Panc1 (cell line): ENCODE results near the gene DDX46. TPM values are rescaled to one million over a fixed set of nuclear protein-coding genes. Genes with fewer than 3 reads are reported as not detected.

Experiments
- ATAC-seq: fragments of 200-7000 bp; cut with Tn5 transposase; 2 replicates; pipeline ENCODE4 v1.9.1; 2020; ENCODE audit warnings: mild to moderate bottlenecking, moderate library complexity
- BruUV-seq: library from RNA; stranded (reverse); fragments of 400-500 nt; replicated peaks from 2 replicates; lab custom pipeline; 2021; lab: Mats Ljungman, UMichigan
- CTCF ChIA-PET: fragments of 300-600 bp; sonication (Branson Sonifier 250); formaldehyde crosslinking; loops from one replicate; lab custom pipeline; 2022; ENCODE audit warnings: antibody characterized with exemption; lab: Charles Lee
- POLR2A ChIA-PET: fragments of 300-600 bp; sonication (Branson Sonifier 250); formaldehyde crosslinking; loops from one replicate; lab custom pipeline; 2022; ENCODE audit warnings: antibody characterized with exemption; lab: Charles Lee
- DNase-seq: peaks from one replicate; pipeline ENCODE4 v3.0.0-alpha.2; 2010; ENCODE audit warnings: low read depth, low spot score
- H3K27ac ChIP-seq: 2 replicates; pipeline ENCODE4 v1.5.1; 2011; ENCODE audit warnings: mild to moderate bottlenecking, low read length, inconsistent platforms
- H3K27me3 ChIP-seq: fragments of 200-500 bp; sonication (Bioruptor generic); 2 replicates; pipeline ENCODE4 v1.6.0; 2014; ENCODE audit warnings: low read length, inconsistent platforms; ENCODE audit not compliant: control insufficient read depth, insufficient read depth
- H3K36me3 ChIP-seq: fragments of 200-500 bp; sonication (Bioruptor generic); 2 replicates; pipeline ENCODE4 v1.5.1; 2014; ENCODE audit warnings: inconsistent platforms, mild to moderate bottlenecking, low read length, moderate library complexity; ENCODE audit not compliant: control insufficient read depth, insufficient read depth
- H3K4me1 ChIP-seq: 2 replicates; pipeline ENCODE4 v1.5.1; 2011; ENCODE audit warnings: inconsistent platforms, mild to moderate bottlenecking, low read length, moderate library complexity; ENCODE audit not compliant: control insufficient read depth, insufficient read depth
- H3K4me3 ChIP-seq, 2 experiments: 2 replicates each; pipeline ENCODE4 v1.5.1; 2011 to 2012; ENCODE audit warnings: low read depth in 2 of 2, low read length in 2 of 2, mild to moderate bottlenecking in 2 of 2, inconsistent platforms in 1 of 2, moderate library complexity in 1 of 2
- H3K9me3 ChIP-seq: fragments of 200-500 bp; sonication (Bioruptor generic); 2 replicates; pipeline ENCODE4 v1.5.1; 2014; ENCODE audit warnings: low read depth, mild to moderate bottlenecking, inconsistent platforms, low read length, moderate library complexity; ENCODE audit not compliant: control insufficient read depth, insufficient read depth
- CTCF ChIP-seq: fragments of 450-650 bp; IDR thresholded peaks from 2 replicates; pipeline ENCODE4 v1.5.1; 2017; ENCODE audit warnings: mild to moderate bottlenecking
- POLR2AphosphoS5 ChIP-seq: IDR thresholded peaks from 2 replicates; pipeline ENCODE4 v1.6.1; 2012; ENCODE audit warnings: mild to moderate bottlenecking, low read depth, low read length, moderate library complexity
- REST ChIP-seq, 2 experiments: IDR thresholded peaks; 2 replicates each; pipeline ENCODE4 v1.6.1; 2011 to 2012; ENCODE audit warnings: low read depth in 2 of 2, control low read depth in 1 of 2, low read length in 1 of 2, mild to moderate bottlenecking in 1 of 2, moderate library complexity in 1 of 2; ENCODE audit not compliant: insufficient read depth in 1 of 2
- SIN3A ChIP-seq: IDR thresholded peaks from 2 replicates; pipeline ENCODE4 v1.6.1; 2012; ENCODE audit warnings: low read depth, mild to moderate bottlenecking, low read length, moderate library complexity, borderline replicate concordance; ENCODE audit not compliant: insufficient read depth
- TCF7L2 ChIP-seq: IDR thresholded peaks from 2 replicates; pipeline ENCODE4 v1.6.1; 2011; ENCODE audit warnings: mild to moderate bottlenecking, low read depth, low read length, inconsistent platforms
- in situ Hi-C: cut with HindIII; loops from 2 replicates; pipeline ENCODE4 v1.10.0; 2016; ENCODE audit warnings: low sequenced_read_pairs, low pct_unique_long_range_greater_than_20kb
- intact Hi-C: fragments of 100-400 bp; cut with micrococcal nuclease; formaldehyde crosslinking; loops from one replicate; pipeline ENCODE4 v1.10.0; 2022; ENCODE audit not compliant: unreplicated experiment
- total RNA-seq: library from RNA; stranded (reverse); gene quantifications from one replicate; pipeline ENCODE4 v1.2.1, GENCODE V29; 2021; ENCODE audit not compliant: unreplicated experiment

Gene DDX46
- total RNA-seq, 1 experiment from 2014 or later: 90.8 TPM

GRCh38 chr5:134792286-134792685 is 33.7 kb downstream of the DDX46 start:
- H3K27ac ChIP-seq: no peak overlapping the region
- CTCF ChIA-PET: no interaction called here
- no peak overlapping the region for H3K4me3 ChIP-seq
- peaks cover 48% of the 10 kb centered on the region for H3K36me3 ChIP-seq
- no peaks in the 10 kb centered on the region for H3K27me3 ChIP-seq
- POLR2A ChIA-PET: no interaction called here
- BruUV-seq: no TSS peak
- no peaks in the 10 kb centered on the region for H3K4me1 ChIP-seq
- no peaks in the 10 kb centered on the region for H3K9me3 ChIP-seq
- in situ Hi-C loops (no loop called here), intact Hi-C loops (no loop called here)
- no peak for DNase-seq
- no peak for TF ChIP-seq CTCF
- TF ChIP-seq SIN3A: no peak
- TF ChIP-seq REST (IDR thresholded peaks at IDR 0.05; ENCODE audit: insufficient read depth in 1 of 2, low read depth in 2 of 2, low read length in 1 of 2): no peak
- TF ChIP-seq TCF7L2: no peak
- no peak for TF ChIP-seq POLR2AphosphoS5
- ATAC-seq: no peak

GRCh38 chr5:134793111-134793510 is 34.5 kb downstream of the DDX46 start:
- TF ChIP-seq POLR2AphosphoS5: no peak
- no peak for TF ChIP-seq TCF7L2
- TF ChIP-seq SIN3A: no peak
- TF ChIP-seq CTCF: no peak
- no peak for TF ChIP-seq REST (IDR thresholded peaks at IDR 0.05; ENCODE audit: insufficient read depth in 1 of 2, low read depth in 2 of 2, low read length in 1 of 2)
- in situ Hi-C loops (no loop called here), intact Hi-C loops (no loop called here)
- Histone ChIP-seq H3K4me1 (no peaks in the 10 kb centered on the region), H3K27me3 (no peaks in the 10 kb centered on the region), H3K9me3 (no peaks in the 10 kb centered on the region), H3K4me3 (no peak overlapping the region), H3K36me3 (peaks cover 44% of the 10 kb centered on the region), H3K27ac (no peak overlapping the region)
- DNase-seq (no peak), ATAC-seq (no peak)
- CTCF ChIA-PET: no interaction called here
- no TSS peak for BruUV-seq
- POLR2A ChIA-PET: interaction anchor here (0.5 kb wide), 1 partner anchor 12 kb away, joined by 10 read pairs; no protein-coding TSS in a partner anchor
